Pancreas (tissue), 10 donors: ENCODE results near the gene RGP1. TPM values are rescaled to one million over a fixed set of nuclear protein-coding genes. Genes with fewer than 3 reads are reported as not detected.
A peak's percentile ranks its signal among the peaks of the same experiment; 100 is the strongest.

Experiments used
- ATAC-seq, 4 donors: fragments of 200-7000 bp; cut with Tn5 transposase; one replicate each; pipeline versions ENCODE4 v1.8.0 to v1.9.1; 2020; ENCODE audit warnings: mild to moderate bottlenecking in 4 of 4, moderate library complexity in 4 of 4
- DNase-seq, 6 donors: peaks; one replicate each; pipeline ENCODE4 v3.0.0-alpha.2; 2020
- FAIRE-seq: peaks from 2 replicates; lab custom pipeline; 2012; peaks lifted over from hg19 to GRCh38; lab: Jason Lieb, UNC
- H3K27ac ChIP-seq, 4 donors: fragments of 200-600 bp; sonication (generic); 1 replicate in 3 of 4; 2 replicates in 1 of 4; pipeline versions ENCODE4 v1.5.0 to v1.8.0; 2020
- H3K27me3 ChIP-seq, 4 donors: fragments of 200-600 bp; one replicate each; pipeline ENCODE4 v1.8.0; 2021
- H3K36me3 ChIP-seq, 3 donors: fragments of 200-600 bp; sonication (generic) in 1 of 3; one replicate each; pipeline versions ENCODE4 v1.5.0 to v1.8.0; 2020 to 2021
- H3K4me1 ChIP-seq, 3 donors: fragments of 200-600 bp; one replicate each; pipeline ENCODE4 v1.8.0; 2021
- H3K4me3 ChIP-seq, 4 donors: fragments of 200-600 bp; sonication (generic) in 2 of 4; one replicate each; pipeline versions ENCODE4 v1.5.0 to v1.8.0; 2020 to 2021
- H3K9me3 ChIP-seq, 4 donors: fragments of 200-600 bp; one replicate each; pipeline ENCODE4 v1.8.0; 2021
- WGBS, 2 donors: extraction: QIAGEN DNeasy Blood & Tissue Kit; methylation state at CpG; one replicate each; pipeline ENCODE4 v1.1.7; 2013; 5-methylcytosine and 5-hydroxymethylcytosine counted together
- intact Hi-C, 3 donors: fragments of 100-400 bp; cut with DNase I; formaldehyde crosslinking; loops; one replicate each; pipeline versions ENCODE4 v1.11.1 to v1.14.2; 2022
- polyA plus RNA-seq, 2 donors: library from polyadenylated mRNA; stranded (reverse); fragments of 200-250 nt; gene quantifications; one replicate each; pipeline ENCODE4 v1.2.3, GENCODE V29; 2013
- total RNA-seq, 6 donors: library from RNA; stranded (reverse); fragmentation: NEBNext Ultra II Directional in 4 of 6; extraction: Animal tissue kit (Norgen Biotek cat#: 25700) in 4 of 6; gene quantifications; one replicate each; pipeline versions ENCODE4 v1.2.1 to v1.2.4, GENCODE V29; 2021 to 2023
- TF ChIP-seq, protein P1 (sequence below), 4 donors: fragments of 200-600 bp; sonication (generic) in 3 of 4; IDR thresholded peaks; one replicate each; pipeline versions ENCODE4 v1.5.0 to v1.8.0; 2021; ENCODE audit warnings: antibody characterized with exemption in 4 of 4
- donor health status: healthy with polysubstance abuse.
- donor health status: DM: no; HTN: no; CAD: no; lungs with moderate emphysema.
- donor health status: DM: no; HTN: no; CAD: no.
- donor health status: control.
- donor health status: control.
- donor health status: Bipolar disorder and iron deficiency.
- donor health status: DM: yes; HTN: yes; CAD: no.
- donor health status: DM: no; HTN: no; CAD: no.
- donor health status: DM: no; HTN: no; CAD: no.
- donor health status: DM: yes; HTN: yes; CAD: no.

RGP1 gene
- total and polyA plus RNA-seq, 8 donors: 6.8 to 18.3 (median 13.8) TPM

DNA sequence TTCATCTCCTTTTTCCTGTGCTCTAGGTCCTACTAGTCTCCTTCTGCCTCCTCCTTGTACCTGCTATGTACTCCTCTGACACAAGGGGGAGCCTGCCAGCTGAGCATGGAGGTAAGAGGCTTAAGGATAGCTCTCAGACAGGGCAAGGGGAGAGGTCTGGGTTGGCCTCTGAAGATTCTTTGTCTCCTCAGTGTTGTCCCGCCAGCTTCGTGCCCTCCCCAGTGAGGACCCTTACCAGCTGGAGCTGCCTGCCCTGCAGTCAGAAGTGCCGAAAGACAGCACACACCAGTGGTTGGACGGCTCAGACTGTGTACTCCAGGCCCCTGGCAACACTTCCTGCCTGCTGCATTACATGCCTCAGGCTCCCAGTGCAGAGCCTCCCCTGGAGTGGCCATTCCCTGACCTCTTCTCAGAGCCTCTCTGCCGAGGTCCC is 12.9 kb upstream of the RGP1 start:
- Histone ChIP-seq H3K4me3 (no peak overlapping the region), H3K27me3 (no peaks in the 10 kb centered on the region), H3K36me3 (peaks cover 3 to 52% (median 38%) of the 10 kb centered on the region in 3 donors), H3K27ac (no peak overlapping the region), H3K9me3 (no peaks in the 10 kb centered on the region), H3K4me1 (peaks cover 8 to 12% (median 12%) of the 10 kb centered on the region in 3 donors)
- no peak for FAIRE-seq
- intact Hi-C loops: no loop called here
- DNase-seq: peak; percentile 41 to 70 (median 56)
- 49 to 52% methylated on average over 5 of the region's 5 CpGs for WGBS, 2 donors
- ATAC-seq: peak in 2 of 4 donors; percentile 10 to 18
- TF ChIP-seq, protein P1, sequence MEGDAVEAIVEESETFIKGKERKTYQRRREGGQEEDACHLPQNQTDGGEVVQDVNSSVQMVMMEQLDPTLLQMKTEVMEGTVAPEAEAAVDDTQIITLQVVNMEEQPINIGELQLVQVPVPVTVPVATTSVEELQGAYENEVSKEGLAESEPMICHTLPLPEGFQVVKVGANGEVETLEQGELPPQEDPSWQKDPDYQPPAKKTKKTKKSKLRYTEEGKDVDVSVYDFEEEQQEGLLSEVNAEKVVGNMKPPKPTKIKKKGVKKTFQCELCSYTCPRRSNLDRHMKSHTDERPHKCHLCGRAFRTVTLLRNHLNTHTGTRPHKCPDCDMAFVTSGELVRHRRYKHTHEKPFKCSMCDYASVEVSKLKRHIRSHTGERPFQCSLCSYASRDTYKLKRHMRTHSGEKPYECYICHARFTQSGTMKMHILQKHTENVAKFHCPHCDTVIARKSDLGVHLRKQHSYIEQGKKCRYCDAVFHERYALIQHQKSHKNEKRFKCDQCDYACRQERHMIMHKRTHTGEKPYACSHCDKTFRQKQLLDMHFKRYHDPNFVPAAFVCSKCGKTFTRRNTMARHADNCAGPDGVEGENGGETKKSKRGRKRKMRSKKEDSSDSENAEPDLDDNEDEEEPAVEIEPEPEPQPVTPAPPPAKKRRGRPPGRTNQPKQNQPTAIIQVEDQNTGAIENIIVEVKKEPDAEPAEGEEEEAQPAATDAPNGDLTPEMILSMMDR (IDR thresholded peaks at IDR 0.05): peak; percentile 35 to 59 (median 55)

DNA sequence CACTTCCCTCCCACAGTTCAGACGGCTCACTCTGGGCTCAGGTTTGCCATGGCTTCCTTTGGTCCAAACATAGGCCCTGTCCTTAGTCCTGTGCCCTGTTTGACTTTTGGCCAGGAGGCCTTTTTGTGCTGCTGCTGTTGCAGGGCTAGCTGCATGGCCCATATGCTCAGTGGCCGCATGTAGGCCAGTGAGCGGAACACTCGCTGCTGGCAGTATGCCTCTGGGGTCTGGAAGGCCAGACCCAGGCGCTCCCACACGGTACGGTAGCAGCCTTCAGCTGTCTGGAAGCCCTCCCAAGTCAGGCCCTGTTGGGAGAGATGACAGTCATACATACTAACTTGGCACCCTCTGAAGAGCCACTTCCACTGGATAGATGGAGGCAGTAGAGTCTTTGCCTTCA is 11.9 kb upstream of the RGP1 start:
- TF ChIP-seq, protein P1 (IDR thresholded peaks at IDR 0.05): no peak
- H3K4me1 ChIP-seq: peaks cover 7 to 12% (median 12%) of the 10 kb centered on the region in 3 donors
- DNase-seq (peak in 1 of 6 donors; percentile 57), ATAC-seq (no peak), FAIRE-seq (no peak)
- 78 to 81% methylated on average over 7 of the region's 7 CpGs for WGBS, 2 donors
- intact Hi-C loops: no loop called here
- no peak overlapping the region for H3K27ac ChIP-seq
- H3K27me3 ChIP-seq: no peaks in the 10 kb centered on the region
- H3K4me3 ChIP-seq: no peak overlapping the region
- peaks cover 3 to 59% (median 41%) of the 10 kb centered on the region in 3 donors for H3K36me3 ChIP-seq
- no peaks in the 10 kb centered on the region for H3K9me3 ChIP-seq

DNA sequence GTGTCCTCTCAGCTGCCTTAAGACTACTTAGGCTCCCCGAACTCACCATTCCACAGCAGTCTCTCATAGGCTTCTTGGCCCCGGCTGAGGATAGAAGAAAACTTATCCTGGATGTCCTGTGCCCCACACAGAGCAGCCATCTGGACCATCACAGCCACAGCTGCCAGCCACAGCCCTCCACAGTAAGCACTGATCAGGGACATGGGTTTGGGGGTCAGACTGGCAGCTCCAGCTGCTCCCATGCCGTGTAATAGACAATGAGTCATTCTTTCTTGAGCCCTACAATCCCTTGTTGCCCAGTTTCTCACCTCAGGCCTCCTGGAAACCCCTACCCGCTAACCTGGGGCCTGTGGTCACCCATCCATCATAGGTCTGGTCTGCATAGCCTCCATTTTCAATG is 10.9 kb upstream of the RGP1 start:
- TF ChIP-seq, protein P1 (IDR thresholded peaks at IDR 0.05): no peak
- intact Hi-C loops: no loop called here
- no peaks in the 10 kb centered on the region for H3K27me3 ChIP-seq
- peaks cover 7 to 12% (median 11%) of the 10 kb centered on the region in 3 donors for H3K4me1 ChIP-seq
- FAIRE-seq (no peak), DNase-seq (no peak), ATAC-seq (no peak)
- peaks cover 3 to 69% (median 48%) of the 10 kb centered on the region in 3 donors for H3K36me3 ChIP-seq
- WGBS, 2 donors: 74 to 78% methylated on average over 4 of the region's 4 CpGs
- H3K9me3 ChIP-seq: no peaks in the 10 kb centered on the region
- H3K27ac ChIP-seq: no peak overlapping the region
- H3K4me3 ChIP-seq: no peak overlapping the region

DNA sequence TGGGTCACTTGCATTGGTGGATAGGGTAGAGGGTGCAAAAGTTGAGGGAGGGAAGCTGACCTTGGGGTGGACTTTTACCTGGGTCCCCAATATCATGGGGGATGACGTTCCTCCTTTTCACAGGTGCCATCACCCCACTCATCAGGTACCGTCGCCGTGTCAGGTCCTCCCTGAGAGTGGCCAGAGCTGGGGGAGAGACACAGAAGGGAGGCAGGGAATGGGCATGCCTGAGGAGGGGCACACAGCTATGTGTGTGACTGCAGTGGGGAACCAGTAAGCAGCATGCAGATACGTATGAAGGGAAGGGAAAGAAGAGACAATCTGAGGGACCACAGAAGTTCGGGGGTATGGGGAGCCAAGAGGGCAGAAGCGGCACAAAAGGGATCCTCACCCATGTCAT is 10.2 kb upstream of the RGP1 start:
- no peak for ATAC-seq
- Histone ChIP-seq H3K9me3 (no peaks in the 10 kb centered on the region), H3K4me1 (peaks cover 0 to 4% (median 4%) of the 10 kb centered on the region in 3 donors), H3K36me3 (peaks cover 3 to 77% (median 48%) of the 10 kb centered on the region in 3 donors), H3K27ac (no peak overlapping the region), H3K27me3 (no peaks in the 10 kb centered on the region), H3K4me3 (no peak overlapping the region)
- 83 to 91% methylated on average over 7 of the region's 7 CpGs for WGBS, 2 donors
- no peak for FAIRE-seq
- intact Hi-C loops: no loop called here
- no peak for DNase-seq
- TF ChIP-seq, protein P1 (IDR thresholded peaks at IDR 0.05): no peak

DNA sequence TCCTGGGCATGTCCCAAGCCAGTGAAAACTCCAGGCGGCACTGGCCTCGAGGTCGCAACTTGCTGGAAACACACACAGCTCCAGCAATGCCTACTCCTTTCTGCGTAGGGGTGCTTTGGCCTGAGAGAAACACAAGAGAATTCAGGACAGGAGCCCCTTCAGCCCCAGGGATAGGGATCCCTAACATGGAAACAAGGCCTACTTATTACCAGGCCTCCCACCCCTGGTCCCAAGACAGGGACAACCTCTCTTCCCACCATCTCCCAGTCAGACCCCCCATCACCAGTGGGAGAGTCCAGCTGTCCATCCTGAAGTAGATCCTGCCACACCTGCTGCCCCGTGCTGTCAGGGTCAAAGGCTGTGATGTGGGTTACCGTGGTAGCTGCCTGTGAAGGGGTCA is 8.8 kb upstream of the RGP1 start:
- intact Hi-C loops: no loop called here
- ATAC-seq (no peak), FAIRE-seq (no peak), DNase-seq (no peak)
- Histone ChIP-seq H3K4me1 (peaks cover 0 to 4% (median 2%) of the 10 kb centered on the region in 3 donors), H3K27me3 (no peaks in the 10 kb centered on the region), H3K36me3 (peaks cover 3 to 78% (median 48%) of the 10 kb centered on the region in 3 donors), H3K4me3 (no peak overlapping the region), H3K9me3 (no peaks in the 10 kb centered on the region), H3K27ac (no peak overlapping the region)
- TF ChIP-seq, protein P1 (IDR thresholded peaks at IDR 0.05): no peak
- 87 to 90% methylated on average over 6 of the region's 6 CpGs for WGBS, 2 donors
